Neuronal stem cell (in vitro differentiated cells): ENCODE measurements around the gene ZXDC. TPM values are rescaled to one million over a fixed set of nuclear protein-coding genes. Genes with fewer than 3 reads are reported as not detected.

ENCODE experiments used
- DNase-seq: peaks from one replicate; pipeline ENCODE4 v3.0.0-alpha.2; 2013; ENCODE audit warnings: low spot score
- H2AFZ ChIP-seq: one replicate; pipeline ENCODE4 v1.6.1; 2013; ENCODE audit warnings: mild to moderate bottlenecking, low read length, inconsistent platforms
- H2AK5ac ChIP-seq: 2 replicates; pipeline ENCODE4 v1.6.1; 2013; ENCODE audit warnings: low read depth, mild to moderate bottlenecking, inconsistent platforms, low read length, moderate library complexity, mixed read lengths
- H2BK120ac ChIP-seq: 2 replicates; pipeline ENCODE4 v1.6.1; 2013; ENCODE audit warnings: low read depth, mild to moderate bottlenecking, inconsistent platforms, low read length, moderate library complexity, mixed read lengths
- H2BK12ac ChIP-seq: one replicate; pipeline ENCODE4 v1.6.1; 2013; ENCODE audit warnings: low read length, inconsistent platforms
- H2BK15ac ChIP-seq: 2 replicates; pipeline ENCODE4 v1.6.1; 2013; ENCODE audit warnings: mild to moderate bottlenecking, low read length, inconsistent platforms, mixed read lengths
- H2BK5ac ChIP-seq: one replicate; pipeline ENCODE4 v1.6.1; 2013; ENCODE audit warnings: inconsistent platforms, mild to moderate bottlenecking, low read length, moderate library complexity
- H3K14ac ChIP-seq: one replicate; pipeline ENCODE4 v1.6.1; 2013; ENCODE audit warnings: low read length, inconsistent platforms
- H3K18ac ChIP-seq: 2 replicates; pipeline ENCODE4 v1.6.1; 2013; ENCODE audit warnings: low read length, inconsistent platforms
- H3K23ac ChIP-seq: 2 replicates; pipeline ENCODE4 v1.6.1; 2013; ENCODE audit warnings: low read depth, mild to moderate bottlenecking, mixed read lengths, low read length, inconsistent platforms; ENCODE audit not compliant: poor library complexity
- H3K27ac ChIP-seq: replicated peaks from 3 replicates; pipeline ENCODE4 v1.5.1; 2013; ENCODE audit warnings: low read length, inconsistent platforms
- H3K27me3 ChIP-seq, 3 experiments: 2 replicates each; pipeline ENCODE4 v1.6.1; 2013; ENCODE audit warnings: low read length in 3 of 3, mild to moderate bottlenecking in 2 of 3, inconsistent platforms in 1 of 3, low read depth in 1 of 3, mixed read lengths in 1 of 3, moderate library complexity in 1 of 3; ENCODE audit not compliant: control insufficient read depth in 3 of 3, insufficient read depth in 3 of 3
- H3K36me3 ChIP-seq, 2 donors: replicated peaks in 1 of 2; 2 replicates each; pipeline ENCODE4 v1.6.1; 2013; ENCODE audit warnings: low read length in 2 of 2; ENCODE audit not compliant: control insufficient read depth in 2 of 2, insufficient read depth in 2 of 2
- H3K4ac ChIP-seq: 2 replicates; pipeline ENCODE4 v1.6.1; 2013; ENCODE audit warnings: inconsistent platforms, mild to moderate bottlenecking, low read length, moderate library complexity
- H3K4me1 ChIP-seq, 2 donors: 1 replicate in 1 of 2; 2 replicates in 1 of 2; pipeline ENCODE4 v1.6.1; 2013; ENCODE audit warnings: low read length in 2 of 2, low read depth in 1 of 2; ENCODE audit not compliant: control insufficient read depth in 2 of 2, insufficient read depth in 1 of 2
- H3K4me2 ChIP-seq: one replicate; pipeline ENCODE4 v1.6.1; 2013; ENCODE audit warnings: mild to moderate bottlenecking, low read length, inconsistent platforms; ENCODE audit not compliant: insufficient read depth, poor library complexity, severe bottlenecking
- H3K4me3 ChIP-seq, 2 donors: 2 replicates each; pipeline ENCODE4 v1.5.1; 2013; ENCODE audit warnings: low read length in 2 of 2, mild to moderate bottlenecking in 2 of 2, inconsistent platforms in 1 of 2, moderate library complexity in 1 of 2
- H3K79me1 ChIP-seq: one replicate; pipeline ENCODE4 v1.6.1; 2013; ENCODE audit warnings: low read depth, mild to moderate bottlenecking, inconsistent platforms, low read length, moderate library complexity
- H3K9ac ChIP-seq: one replicate; pipeline ENCODE4 v1.6.1; 2013; ENCODE audit warnings: mild to moderate bottlenecking, low read depth, low read length, inconsistent platforms; ENCODE audit not compliant: poor library complexity
- H3K9me3 ChIP-seq, 2 donors: replicated peaks in 1 of 2; 2 replicates each; pipeline versions ENCODE3 to v1.6.1; 2013; ENCODE audit warnings: low read length in 2 of 2, mild to moderate bottlenecking in 2 of 2, inconsistent platforms in 1 of 2, low read depth in 1 of 2, mixed read lengths in 1 of 2, moderate library complexity in 1 of 2; ENCODE audit not compliant: control insufficient read depth in 2 of 2, insufficient read depth in 1 of 2
- H4K8ac ChIP-seq: one replicate; pipeline ENCODE4 v1.6.1; 2013; ENCODE audit warnings: low read depth, mild to moderate bottlenecking, inconsistent platforms, low read length, moderate library complexity
- H4K91ac ChIP-seq: one replicate; pipeline ENCODE4 v1.6.1; 2013; ENCODE audit warnings: low read length, low read depth, mild to moderate bottlenecking, inconsistent platforms; ENCODE audit not compliant: poor library complexity
- WGBS, 2 donors: extraction: QIAGEN DNeasy Blood & Tissue Kit; methylation state at CpG; one replicate each; pipeline ENCODE4 v1.1.7; 2013; ENCODE audit warnings: missing lambda C conversion rate in 2 of 2, mixed read lengths in 1 of 2; ENCODE audit not compliant: insufficient read length in 2 of 2, insufficient replicate concordance in 1 of 2; ENCODE audit errors: extremely low coverage in 2 of 2; 5-methylcytosine and 5-hydroxymethylcytosine counted together
- polyA plus RNA-seq, 2 experiments: library from polyadenylated mRNA; stranded (reverse); fragments of 200-250 nt; gene quantifications; one replicate each; pipeline ENCODE4 v1.2.3, GENCODE V29; 2013

ZXDC gene
- 9.3 TPM for polyA plus RNA-seq (2013, experiment 1 of 2)
- 9.8 TPM for polyA plus RNA-seq (2013, experiment 2 of 2)

GRCh38 chr3:126475413-126476114 lies at the start of gene ZXDC:
Gene ZXDC (minus strand): TSS chr3:126475891. CDS start chr3:126475865, 26 bp downstream.
- H2BK120ac ChIP-seq, result no peak within 1 kb of the TSS
- H3K4me2 ChIP-seq, result peak within 1 kb of the TSS; percentile 97
- H3K4ac ChIP-seq, result no peak within 1 kb of the TSS
- H4K91ac ChIP-seq, result no peak within 1 kb of the TSS
- peak within 1 kb of the TSS; percentile 86 for H3K14ac ChIP-seq
- H2BK12ac ChIP-seq, result peak within 1 kb of the TSS; percentile 65
- H3K9ac ChIP-seq, result peak within 1 kb of the TSS; percentile 95
- peaks cover 13% of the 10 kb centered on the region for H3K79me1 ChIP-seq
- H2BK15ac ChIP-seq, result peak within 1 kb of the TSS; percentile 69
- peak within 1 kb of the TSS; percentile 53 for H2AK5ac ChIP-seq
- H4K8ac ChIP-seq, result no peak within 1 kb of the TSS
- H3K23ac ChIP-seq, result peak within 1 kb of the TSS; percentile 96
- H3K36me3 ChIP-seq, result peaks cover 13 to 32% of the 10 kb centered on the region in 2 donors
- peak within 1 kb of the TSS; percentile 95 for H3K18ac ChIP-seq
- H3K4me1 ChIP-seq, result peaks cover 20 to 23% of the 10 kb centered on the region in 2 donors
- peak within 1 kb of the TSS; percentile 91 for H2AFZ ChIP-seq
- no peaks in the 10 kb centered on the region for H3K9me3 ChIP-seq
- H3K4me3 ChIP-seq, result peak within 1 kb of the TSS; percentile 85 to 94
- peaks cover 0 to 4% (median 0%) of the 10 kb centered on the region in 3 experiments for H3K27me3 ChIP-seq
- H2BK5ac ChIP-seq, result no peak within 1 kb of the TSS
- WGBS, 2 donors, result no CpG with 5 or more reads among the region's 112 CpGs
- peak; percentile 93 for DNase-seq
- H3K27ac ChIP-seq, result peak within 1 kb of the TSS; percentile 94

GRCh38 chr3:126525091-126525852 lies 49.6 kb upstream of the ZXDC start:
- no peak overlapping the region for H2BK12ac ChIP-seq
- no peak overlapping the region for H3K9ac ChIP-seq
- no CpG with 5 or more reads among the region's 12 CpGs for WGBS, 2 donors
- no peak overlapping the region for H2AFZ ChIP-seq
- no peak overlapping the region for H4K8ac ChIP-seq
- no peak overlapping the region for H3K18ac ChIP-seq
- no peak overlapping the region for H3K27ac ChIP-seq
- H3K14ac ChIP-seq, result no peak overlapping the region
- no peak overlapping the region for H3K4me3 ChIP-seq
- no peak for DNase-seq
- no peak overlapping the region for H2BK5ac ChIP-seq
- no peak overlapping the region for H2BK15ac ChIP-seq
- H3K4me1 ChIP-seq, result peaks cover 2 to 10% of the 10 kb centered on the region in 2 donors
- H3K23ac ChIP-seq, result no peak overlapping the region
- H3K27me3 ChIP-seq, result peaks cover 0 to 76% (median 23%) of the 10 kb centered on the region in 3 experiments
- peak overlapping the region; percentile 50 for H2AK5ac ChIP-seq
- no peak overlapping the region for H2BK120ac ChIP-seq
- no peak overlapping the region for H4K91ac ChIP-seq
- H3K79me1 ChIP-seq, result peaks cover 2% of the 10 kb centered on the region
- H3K4ac ChIP-seq, result no peak overlapping the region
- no peak overlapping the region for H3K4me2 ChIP-seq
- H3K9me3 ChIP-seq, result no peaks in the 10 kb centered on the region
- H3K36me3 ChIP-seq, result no peaks in the 10 kb centered on the region

GRCh38 chr3:126524429-126524988 lies 48.8 kb upstream of the ZXDC start:
- Histone ChIP-seq H3K4me3 (peak overlapping the region; percentile 36 to 79), H4K91ac (no peak overlapping the region), H2BK12ac (no peak overlapping the region), H3K23ac (no peak overlapping the region), H2BK5ac (peak overlapping the region; percentile 46), H3K4ac (no peak overlapping the region), H3K27ac (no peak overlapping the region), H3K9me3 (no peaks in the 10 kb centered on the region), H2BK120ac (no peak overlapping the region), H4K8ac (no peak overlapping the region), H3K14ac (no peak overlapping the region), H2BK15ac (peak overlapping the region; percentile 84), H3K9ac (peak overlapping the region; percentile 85), H2AFZ (peak overlapping the region; percentile 92), H3K27me3 (peaks cover 0 to 82% (median 23%) of the 10 kb centered on the region in 3 experiments), H3K18ac (peak overlapping the region; percentile 98), H3K79me1 (peaks cover 2% of the 10 kb centered on the region), H3K4me2 (peak overlapping the region; percentile 86), H3K36me3 (no peaks in the 10 kb centered on the region), H3K4me1 (peaks cover 2 to 11% of the 10 kb centered on the region in 2 donors), H2AK5ac (peak overlapping the region; percentile 7)
- WGBS, 2 donors, result no CpG with 5 or more reads among the region's 31 CpGs
- DNase-seq, result peak; percentile 29
